Retinal pigment epithelial cell (primary cell): ENCODE results near the gene IGFBP2.

Source experiments
- DNase-seq: peaks from one replicate; pipeline ENCODE4 v3.0.0-alpha.2; 2010; ENCODE audit warnings: low read depth
- H3K4me3 ChIP-seq: 2 replicates; pipeline ENCODE4 v1.5.1; 2011; ENCODE audit warnings: mild to moderate bottlenecking, low read length, control low read depth, moderate library complexity
- CTCF ChIP-seq: conservative IDR thresholded peaks from 2 replicates; pipeline ENCODE4 v1.5.1; 2011; ENCODE audit warnings: low read depth, low read length, control low read depth, inconsistent platforms

The IGFBP2 gene

GRCh38 chr2:216696321-216696720, 63.1 kb downstream of the IGFBP2 start:
- no peak for TF ChIP-seq CTCF
- no peak overlapping the region for H3K4me3 ChIP-seq
- DNase-seq: no peak

GRCh38 chr2:216696751-216697560, 63.7 kb downstream of the IGFBP2 start:
- peak; percentile 78 for TF ChIP-seq CTCF
- DNase-seq: no peak
- no peak overlapping the region for H3K4me3 ChIP-seq

GRCh38 chr2:216698293-216698692, 65.1 kb downstream of the IGFBP2 start:
- DNase-seq: no peak
- no peak overlapping the region for H3K4me3 ChIP-seq
- TF ChIP-seq CTCF: no peak

- DNase-seq: peak; percentile 48
- H3K4me3 ChIP-seq: no peak overlapping the region
- peak; percentile 79 for TF ChIP-seq CTCF
These were observed 65.7 kb downstream of the IGFBP2 start for GRCh38 chr2:216698895-216699294.

GRCh38 chr2:216700088-216700567, 66.9 kb downstream of the IGFBP2 start:
- DNase-seq: peak; percentile 51
- no peak for TF ChIP-seq CTCF

GRCh38 chr2:216700781-216701180, 67.6 kb downstream of the IGFBP2 start:
- no peak for TF ChIP-seq CTCF
- H3K4me3 ChIP-seq: no peak overlapping the region
- peak; percentile 46 for DNase-seq

More at GRCh38 chr2:216700088-216700567, 66.9 kb downstream of the IGFBP2 start:
- no peak overlapping the region for H3K4me3 ChIP-seq

GRCh38 chr2:216701544-216701943, 68.3 kb downstream of the IGFBP2 start:
- H3K4me3 ChIP-seq: no peak overlapping the region
- no peak for DNase-seq
- TF ChIP-seq CTCF: no peak
